KG1 (cell line): Measurements from ENCODE around the gene OST4.

ENCODE experiments used
- DNase-seq: peaks from one replicate; lab custom pipeline; 2025; lab: John Stamatoyannopoulos, UW

OST4 gene

GRCh38 chr2:27092696-27093429 lies 21.4 kb upstream of the OST4 start:
- DNase-seq: no peak

- no peak for DNase-seq
Observed at GRCh38 chr2:27091746-27092695, 20.6 kb upstream of the OST4 start.

- no peak for DNase-seq
Observed at GRCh38 chr2:27089111-27089954, 17.9 kb upstream of the OST4 start.

- no peak for DNase-seq
Observed at GRCh38 chr2:27088634-27089033, 17.2 kb upstream of the OST4 start.

GRCh38 chr2:27087823-27088410 lies 16.5 kb upstream of the OST4 start:
- DNase-seq: no peak

GRCh38 chr2:27086724-27087593 lies 15.5 kb upstream of the OST4 start, which contains the start of gene KHK:
KHK (plus strand) TSS chr2:27086772; CDS start chr2:27087260, 488 bp downstream.
- no peak for DNase-seq

GRCh38 chr2:27086090-27086723 lies 14.8 kb upstream of the OST4 start:
- DNase-seq: peak; percentile 86

- DNase-seq: no peak
Observed at GRCh38 chr2:27085673-27086089, 14.2 kb upstream of the OST4 start.

- no peak for DNase-seq
Observed at GRCh38 chr2:27085062-27085672, 13.7 kb upstream of the OST4 start.

GRCh38 chr2:27084297-27085061 lies 13.0 kb upstream of the OST4 start:
- no peak for DNase-seq

- DNase-seq: no peak
Observed at GRCh38 chr2:27083410-27084296, 12.2 kb upstream of the OST4 start.

- DNase-seq: no peak
Observed at GRCh38 chr2:27082773-27083409, 11.4 kb upstream of the OST4 start.

- DNase-seq: no peak
Observed at GRCh38 chr2:27081984-27082772, 10.7 kb upstream of the OST4 start.

GRCh38 chr2:27080603-27080936 lies 9.1 kb upstream of the OST4 start:
- no peak for DNase-seq

GRCh38 chr2:27080140-27080469 lies 8.7 kb upstream of the OST4 start:
- no peak for DNase-seq

- no peak for DNase-seq
Observed at GRCh38 chr2:27079233-27080139, 8.0 kb upstream of the OST4 start.
